SK-N-SH (cell line): Measurements from ENCODE around the gene SMU1. TPM values are rescaled to one million over a fixed set of nuclear protein-coding genes. Genes with fewer than 3 reads are reported as not detected.

Experiments
- CTCF ChIA-PET: fragments of 300-600, 350-600 bp; formaldehyde crosslinking; extraction: SDS; loops from one replicate; lab custom pipeline; 2021; lab: Yijun Ruan, JAX
- POLR2A ChIA-PET: fragments of 350-600 bp; sonication (Branson Sonifier 250); formaldehyde crosslinking; extraction: SDS; loops from one replicate; lab custom pipeline; 2020; ENCODE audit warnings: antibody characterized with exemption, inconsistent platforms; lab: Yijun Ruan, JAX
- DNase-seq: peaks from one replicate; pipeline ENCODE4 v3.0.0; 2012
- H2AFZ ChIP-seq: fragments of 200-600 bp; sonication (generic); 2 replicates; pipeline ENCODE4 v1.8.1; 2016; ENCODE audit warnings: antibody characterized with exemption, mild to moderate bottlenecking, low read depth
- H3F3A ChIP-seq: fragments of 200-600 bp; sonication (generic); replicated peaks from 2 replicates; pipeline ENCODE3; 2016; ENCODE audit warnings: antibody characterized with exemption, mild to moderate bottlenecking; ENCODE audit not compliant: insufficient read depth
- H3K27ac ChIP-seq, 2 experiments: fragments of 200-500 bp in 1 of 2; fragments of 200-600 bp in 1 of 2; sonication (Bioruptor generic) in 1 of 2; sonication (generic), shearing (Covaris generic) in 1 of 2; 2 replicates each; pipeline versions ENCODE4 v1.5.1 to v1.6.1; 2014 to 2016; ENCODE audit warnings: low read depth in 2 of 2, inconsistent platforms in 1 of 2, low read length in 1 of 2, mild to moderate bottlenecking in 1 of 2, mixed read lengths in 1 of 2
- H3K27me3 ChIP-seq: fragments of 200-600 bp; sonication (generic), shearing (Covaris generic); 2 replicates; pipeline ENCODE4 v1.6.1; 2016; ENCODE audit warnings: mixed run types; ENCODE audit not compliant: insufficient read depth
- H3K36me3 ChIP-seq, 2 experiments: fragments of 200-500 bp in 1 of 2; fragments of 200-600 bp in 1 of 2; sonication (Bioruptor generic) in 1 of 2; sonication (generic) in 1 of 2; replicated peaks in 1 of 2; 2 replicates each; pipeline versions ENCODE3 to v1.5.1; 2014 to 2016; ENCODE audit warnings: low read length in 1 of 2, mild to moderate bottlenecking in 1 of 2; ENCODE audit not compliant: insufficient read depth in 2 of 2, control insufficient read depth in 1 of 2
- H3K4me1 ChIP-seq, 2 experiments: fragments of 200-500 bp in 1 of 2; fragments of 200-600 bp in 1 of 2; sonication (Bioruptor generic) in 1 of 2; sonication (generic), shearing (Covaris generic) in 1 of 2; 2 replicates each; pipeline versions ENCODE4 v1.5.1 to v1.6.1; 2014 to 2016; ENCODE audit warnings: low read depth in 1 of 2, low read length in 1 of 2, mixed run types in 1 of 2; ENCODE audit not compliant: insufficient read depth in 2 of 2, control insufficient read depth in 1 of 2
- H3K4me2 ChIP-seq: fragments of 200-600 bp; sonication (generic), shearing (Covaris generic); 2 replicates; pipeline ENCODE4 v1.6.1; 2017; ENCODE audit warnings: mixed run types
- H3K4me3 ChIP-seq, 2 experiments: fragments of 200-500 bp in 1 of 2; fragments of 200-600 bp in 1 of 2; sonication (Bioruptor generic) in 1 of 2; sonication (generic), shearing (Covaris generic) in 1 of 2; 2 replicates each; pipeline versions ENCODE4 v1.5.1 to v1.8.1; 2014 to 2016; ENCODE audit warnings: low read depth in 2 of 2, inconsistent platforms in 1 of 2, low read length in 1 of 2, mild to moderate bottlenecking in 1 of 2, mixed read lengths in 1 of 2, moderate library complexity in 1 of 2
- H3K79me2 ChIP-seq: fragments of 200-600 bp; sonication (generic); 2 replicates; pipeline ENCODE4 v1.8.1; 2017; ENCODE audit warnings: mild to moderate bottlenecking; ENCODE audit not compliant: insufficient read depth
- H3K9ac ChIP-seq: fragments of 200-600 bp; sonication (generic); 2 replicates; pipeline ENCODE4 v1.6.1; 2017; ENCODE audit warnings: mixed run types
- H3K9me2 ChIP-seq: fragments of 200-600 bp; sonication (generic); 2 replicates; pipeline ENCODE4 v1.6.1; 2017; ENCODE audit warnings: mixed run types
- H3K9me3 ChIP-seq: fragments of 200-600 bp; sonication (generic); 2 replicates; pipeline ENCODE4 v1.6.1; 2017; ENCODE audit warnings: mixed run types, mild to moderate bottlenecking, moderate library complexity
- H4K20me1 ChIP-seq: fragments of 200-600 bp; sonication (generic); 2 replicates; pipeline ENCODE4 v1.6.1; 2017; ENCODE audit warnings: mild to moderate bottlenecking, mixed run types; ENCODE audit not compliant: insufficient read depth
- CTCF ChIP-seq: fragments of 200-600 bp; sonication (generic); IDR thresholded peaks from 2 replicates; pipeline ENCODE4 v1.6.1; 2017; ENCODE audit warnings: antibody characterized with exemption, mild to moderate bottlenecking, moderate library complexity
- EP300 ChIP-seq, 2 experiments: IDR thresholded peaks; 2 replicates each; pipeline versions ENCODE4 v1.4.0 to v1.6.1; 2012; ENCODE audit warnings: borderline replicate concordance in 1 of 2, low read depth in 1 of 2, low read length in 1 of 2
- MXI1 ChIP-seq: IDR thresholded peaks from 2 replicates; pipeline ENCODE4 v1.6.1; 2012; ENCODE audit warnings: mild to moderate bottlenecking, low read depth, low read length, improper control_type of control experiment
- NFIC ChIP-seq: IDR thresholded peaks from 2 replicates; pipeline ENCODE4 v1.4.0; 2012; ENCODE audit warnings: borderline replicate concordance
- RAD21 ChIP-seq: IDR thresholded peaks from 2 replicates; pipeline ENCODE4 v1.6.1; 2012; ENCODE audit warnings: mild to moderate bottlenecking, low read length
- RCOR1 ChIP-seq: fragments of 150-350 bp; IDR thresholded peaks from 2 replicates; pipeline ENCODE4 v1.6.1; 2017; ENCODE audit warnings: antibody characterized with exemption, low read length
- SMC3 ChIP-seq: IDR thresholded peaks from 2 replicates; pipeline ENCODE4 v1.6.1; 2012; ENCODE audit warnings: low read depth, low read length, improper control_type of control experiment
- USF2 ChIP-seq: fragments of 150-350 bp; IDR thresholded peaks from 2 replicates; pipeline ENCODE4 v1.6.1; 2017; ENCODE audit warnings: antibody characterized with exemption, low read length, low read depth, borderline replicate concordance
- YY1 ChIP-seq: IDR thresholded peaks from 2 replicates; pipeline ENCODE4 v1.4.0; 2012; ENCODE audit warnings: low read depth, mild to moderate bottlenecking
- WGBS: methylation state at CpG from one replicate; pipeline ENCODE4 v1.1.6; 2017; ENCODE audit warnings: low lambda C conversion rate; 5-methylcytosine and 5-hydroxymethylcytosine counted together
- polyA plus RNA-seq, 3 experiments: library from polyadenylated mRNA; depleted of rRNA; stranded (reverse); fragments of >200 nt; gene quantifications; 2 replicates each; pipeline ENCODE4 v1.2.3, GENCODE V29; 2012

The SMU1 gene
- polyA plus RNA-seq, 1 of the 3 experiments (the other 2 are of a cell fraction): 9.8 TPM

GRCh38 chr9:33076046-33077004 lies at the start of gene SMU1 (continued):
- no peak for TF ChIP-seq USF2
- TF ChIP-seq MXI1: peak; percentile 68; the same call in 1 of the 2 replicates
- TF ChIP-seq EP300 (IDR thresholded peaks at IDR 0.05; ENCODE audit: borderline replicate concordance in 1 of 2, low read depth in 1 of 2, low read length in 1 of 2): no peak; a peak in 1 of 4 replicates
- no peak for TF ChIP-seq RAD21
- TF ChIP-seq YY1: 0 out of 2 replicates have a peak, but pooled peaks have one; percentile 48

- no peak overlapping the region for H2AFZ ChIP-seq
- POLR2A ChIA-PET: no interaction called here
- WGBS: 100% methylated on average over 3 of the region's 3 CpGs
- no peaks in the 10 kb centered on the region; a peak in 1 of 4 replicates for H3K4me1 ChIP-seq
- peaks cover 41% of the 10 kb centered on the region; the same call in 1 of the 2 replicates for H3K79me2 ChIP-seq
- no peak overlapping the region for H3K27ac ChIP-seq
- no peak overlapping the region for H3K4me3 ChIP-seq
- H3K36me3 ChIP-seq: peaks cover 9 to 23% of the 10 kb centered on the region in 2 experiments
- no peak overlapping the region for H3K9ac ChIP-seq
- H3F3A ChIP-seq: no peaks in the 10 kb centered on the region
- DNase-seq: no peak
- H3K9me3 ChIP-seq: no peaks in the 10 kb centered on the region
- H3K4me2 ChIP-seq: no peak overlapping the region
- CTCF ChIA-PET: no interaction called here
- TF ChIP-seq SMC3: no peak
- TF ChIP-seq NFIC: no peak
- no peak for TF ChIP-seq CTCF
- no peak for TF ChIP-seq EP300 (IDR thresholded peaks at IDR 0.05; ENCODE audit: borderline replicate concordance in 1 of 2, low read depth in 1 of 2, low read length in 1 of 2)
- no peak for TF ChIP-seq YY1
- TF ChIP-seq RCOR1: no peak
- TF ChIP-seq RAD21: no peak
- TF ChIP-seq, all 33 proteins: peak for 0
- H4K20me1 ChIP-seq: no peaks in the 10 kb centered on the region; the same call in 1 of the 2 replicates
- no peaks in the 10 kb centered on the region for H3K9me2 ChIP-seq
- H3K27me3 ChIP-seq: no peaks in the 10 kb centered on the region
Measured at GRCh38 chr9:33125461-33125860, 49.0 kb upstream of the SMU1 start.
